CD4-positive, alpha-beta T cell treated with Interleukin-15 for 1 hour (primary cell): ENCODE measurements around the gene UBE2V1.

Source experiments
- DNase-seq: peaks from one replicate; pipeline ENCODE4 v3.0.0-alpha.2; 2020

The UBE2V1 gene

DNA sequence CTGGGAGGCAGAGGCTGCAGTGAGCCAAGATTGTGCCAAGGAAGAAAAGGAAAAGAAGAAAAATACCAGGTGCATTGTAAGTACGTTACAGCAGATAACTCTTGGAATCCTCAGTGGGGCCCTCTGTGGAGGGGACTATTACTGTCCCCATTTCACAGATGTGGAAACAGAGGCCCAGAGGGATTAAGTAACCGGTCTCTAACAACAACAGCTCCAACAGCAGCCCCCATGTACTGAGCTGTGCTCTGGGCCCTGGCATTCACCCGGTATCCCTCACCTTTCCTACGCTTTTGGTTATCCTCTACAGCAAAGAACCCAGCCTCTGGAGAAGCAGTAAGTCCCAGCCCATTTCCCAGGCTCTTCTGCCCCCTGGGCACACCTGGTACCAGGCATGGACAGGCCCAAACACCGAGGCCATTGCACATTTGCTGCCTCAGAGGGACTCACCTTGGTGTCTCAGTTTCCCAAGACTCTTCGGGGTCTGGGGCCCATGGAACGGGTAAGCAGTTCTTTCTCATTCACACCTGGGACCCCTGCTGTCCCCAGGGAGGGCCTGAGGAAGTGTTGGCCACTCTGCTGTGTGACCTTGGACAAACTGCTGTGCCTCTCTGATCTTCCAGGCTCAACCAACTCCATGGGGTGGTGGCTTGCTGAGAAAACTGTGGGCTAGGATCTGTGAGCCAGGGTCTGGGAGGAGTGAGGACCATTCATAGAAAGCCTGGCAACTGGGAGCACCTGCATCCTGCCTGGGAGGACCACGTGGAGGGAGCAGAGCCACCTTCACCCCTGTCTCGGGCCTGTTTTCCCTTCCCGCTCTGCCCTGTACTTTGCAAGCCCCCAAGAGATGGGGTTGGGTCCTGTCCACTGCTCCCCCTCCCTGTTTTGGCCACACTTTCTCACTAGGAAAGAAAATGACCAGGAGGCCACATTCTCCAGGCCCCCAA, 70.3 kb downstream of the UBE2V1 start:
- no peak for DNase-seq

DNA sequence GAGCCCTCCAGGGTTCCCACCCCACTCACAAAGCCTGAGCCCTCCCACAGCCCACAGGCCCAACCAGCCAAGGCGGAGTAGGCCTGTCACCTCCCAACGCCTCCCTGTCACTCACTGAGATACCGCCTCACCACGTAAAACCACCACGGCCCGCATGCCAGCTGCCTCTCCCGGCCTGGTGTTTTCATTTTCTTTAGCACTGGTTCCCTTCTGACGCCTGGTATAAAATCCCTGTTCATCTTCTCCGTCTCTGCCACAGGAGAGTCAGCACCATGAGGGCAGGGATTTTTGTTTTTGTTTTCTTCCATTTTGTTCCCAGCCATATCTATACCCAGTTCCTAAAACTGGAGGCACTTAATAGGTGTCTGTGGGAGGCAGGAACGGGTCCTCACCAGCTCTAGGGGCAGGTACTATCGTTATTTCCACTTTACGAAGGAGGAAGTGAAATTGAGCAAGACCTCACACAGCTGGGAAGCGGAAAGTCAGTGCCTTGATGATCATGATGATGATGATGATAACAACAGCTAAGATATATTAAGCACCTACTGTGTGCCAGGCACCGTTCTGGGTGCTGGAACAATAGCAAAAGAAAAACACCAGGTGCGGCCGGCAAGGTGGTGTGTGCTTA, 71.6 kb downstream of the UBE2V1 start:
- DNase-seq = peak; percentile 46

DNA sequence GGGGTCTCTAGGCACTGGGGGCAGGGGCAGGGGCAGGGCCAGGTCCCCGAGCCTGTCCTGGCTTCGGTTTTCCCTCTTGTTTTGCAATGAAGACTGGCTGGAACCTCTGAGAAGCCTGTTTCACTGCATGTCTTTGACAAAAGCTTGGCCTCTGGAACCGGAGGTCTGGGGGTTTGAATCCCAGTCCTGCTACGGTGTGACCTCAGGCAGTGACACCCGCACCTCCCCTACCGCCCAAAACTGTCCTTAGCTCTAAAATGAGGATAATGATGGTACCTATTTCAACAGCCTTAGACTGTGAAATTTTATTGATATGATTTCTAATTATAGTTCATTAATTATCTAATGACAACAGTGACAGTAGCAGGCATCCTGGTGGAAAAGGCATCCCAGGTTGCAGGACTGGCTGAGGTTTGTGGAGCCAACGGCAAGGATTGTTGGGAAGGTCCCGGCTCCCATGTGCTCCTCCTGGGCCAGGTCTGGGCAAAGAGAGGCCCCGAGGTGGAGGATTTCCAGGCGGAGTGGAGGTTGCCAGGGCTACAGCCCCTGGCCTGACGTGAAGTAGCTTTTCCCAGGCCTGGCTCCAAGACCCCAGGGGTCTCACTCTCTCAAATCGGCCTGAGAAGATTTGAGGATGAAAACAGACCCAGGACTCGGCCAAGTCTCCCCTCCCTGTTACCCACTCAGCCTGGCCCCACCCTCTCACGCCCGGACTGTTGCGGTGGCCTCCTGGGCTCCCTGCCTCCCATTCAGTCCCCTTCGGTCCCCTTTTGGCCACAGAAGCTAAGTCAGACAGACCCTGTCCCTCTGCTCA, 72.3 kb downstream of the UBE2V1 start:
- DNase-seq = no peak

DNA sequence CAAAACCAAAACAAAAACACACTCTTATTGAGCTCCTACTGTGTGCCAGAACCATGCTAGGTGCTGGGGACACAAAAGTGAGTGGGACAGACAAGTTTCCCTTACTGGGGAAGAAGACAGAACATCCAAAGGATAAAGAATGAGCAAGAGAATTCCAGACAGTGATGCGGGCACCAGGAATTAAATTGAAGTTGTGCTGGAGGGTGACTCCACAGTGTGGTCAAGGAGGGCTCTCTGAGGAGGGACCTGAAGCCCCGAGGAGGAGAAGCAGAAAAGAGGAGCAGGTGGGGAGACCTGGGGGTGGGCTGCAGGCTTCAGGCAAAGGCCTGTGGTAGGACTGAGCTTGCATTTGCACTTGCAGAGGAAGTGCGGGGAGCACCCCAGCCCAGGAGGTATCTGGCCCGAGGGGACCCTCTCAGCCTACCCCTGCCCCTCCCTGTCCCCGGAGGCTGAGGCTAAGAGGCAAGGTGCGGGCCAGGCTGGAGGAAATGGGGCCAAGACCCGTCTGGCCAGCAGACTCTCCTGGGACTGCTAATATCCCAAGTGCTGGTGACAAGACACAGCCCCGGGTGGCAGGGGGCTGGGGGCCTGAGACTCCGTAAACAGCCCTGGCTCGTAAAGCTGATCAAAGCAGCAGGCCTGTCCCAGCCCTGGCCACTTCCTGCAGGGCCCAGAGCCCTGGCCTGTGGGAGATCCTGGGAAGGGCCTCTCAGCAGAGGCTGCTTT, 73.1 kb downstream of the UBE2V1 start:
- DNase-seq = no peak

DNA sequence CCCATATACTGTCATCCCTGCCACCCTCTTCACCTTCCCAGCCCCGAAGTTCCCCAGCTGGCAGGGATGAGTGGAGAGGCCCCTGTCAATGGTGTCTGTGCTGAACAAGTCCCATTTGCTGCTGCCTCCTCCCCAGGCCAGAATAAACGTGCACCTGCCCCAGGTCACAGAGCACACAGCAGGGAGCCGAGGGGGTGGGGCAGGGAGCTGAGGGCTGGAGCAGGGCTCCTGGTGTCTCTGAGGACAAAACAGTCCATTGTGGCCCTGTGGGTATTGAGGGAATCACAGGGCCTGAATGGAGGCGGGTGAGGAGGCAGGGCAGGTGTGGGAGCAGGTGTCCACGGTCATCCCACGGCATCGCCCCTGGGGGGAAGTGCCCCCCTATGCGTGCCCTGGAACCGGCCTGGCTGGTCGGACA, 74.4 kb downstream of the UBE2V1 start:
- no peak for DNase-seq

DNA sequence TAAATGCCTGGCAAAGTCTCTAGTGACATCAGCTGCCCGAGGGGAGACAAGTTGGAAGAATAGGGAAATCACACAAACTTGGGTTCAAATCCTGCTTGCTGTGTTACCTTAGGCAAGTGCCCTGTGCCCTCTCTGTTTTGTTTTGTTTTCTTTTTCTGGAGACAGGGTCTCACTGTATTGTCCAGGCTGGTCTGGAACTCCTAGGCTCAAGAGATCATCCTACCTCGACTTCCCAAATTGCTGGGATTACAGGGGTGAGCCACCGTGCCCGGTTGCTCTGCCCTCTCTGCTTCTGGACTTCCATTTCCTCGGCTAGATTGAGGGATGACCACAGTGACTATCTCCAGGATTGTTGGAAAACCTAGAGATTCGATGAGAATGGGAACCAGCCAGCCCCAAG, 74.8 kb downstream of the UBE2V1 start:
- no peak for DNase-seq

DNA sequence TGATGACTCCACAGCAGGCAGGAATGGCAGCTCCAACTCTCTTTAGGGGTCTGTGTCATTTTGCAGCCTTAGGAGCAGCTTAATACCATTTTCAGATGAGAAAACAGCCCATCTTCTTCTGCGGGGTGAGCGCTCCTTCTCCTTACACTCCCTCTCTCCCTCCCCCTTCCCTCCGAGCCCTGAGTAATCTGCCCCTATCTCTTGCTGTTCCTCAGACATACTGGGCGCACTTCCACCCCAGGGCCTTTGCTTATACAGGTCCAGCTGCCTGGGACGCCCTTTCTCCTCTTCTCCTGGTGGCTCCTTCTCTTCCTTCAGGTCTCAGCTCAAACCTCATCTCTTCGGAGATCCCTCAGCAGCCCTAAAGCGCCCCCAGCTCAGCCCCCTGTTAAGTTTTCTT, 75.4 kb downstream of the UBE2V1 start:
- no peak for DNase-seq

DNA sequence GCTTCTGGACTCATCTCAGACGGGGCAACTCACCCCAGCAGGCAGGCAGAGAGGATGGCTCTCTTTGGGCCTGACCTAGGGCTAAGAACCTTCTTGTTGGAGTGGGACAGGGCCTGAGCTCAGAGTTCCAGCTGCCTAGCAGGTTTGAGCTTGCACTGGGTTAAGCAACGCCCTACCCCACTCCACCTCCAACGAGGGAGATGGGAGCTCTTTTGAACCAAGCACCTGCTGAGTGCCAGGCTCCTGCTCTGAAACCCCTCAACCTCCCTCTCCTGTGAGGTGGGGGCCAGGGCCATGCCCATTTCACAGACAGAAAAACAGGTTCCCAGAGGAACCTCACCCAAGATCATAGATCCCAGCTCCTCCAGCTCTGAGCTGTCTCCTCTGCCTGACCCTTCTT, 75.8 kb downstream of the UBE2V1 start:
- DNase-seq = no peak

DNA sequence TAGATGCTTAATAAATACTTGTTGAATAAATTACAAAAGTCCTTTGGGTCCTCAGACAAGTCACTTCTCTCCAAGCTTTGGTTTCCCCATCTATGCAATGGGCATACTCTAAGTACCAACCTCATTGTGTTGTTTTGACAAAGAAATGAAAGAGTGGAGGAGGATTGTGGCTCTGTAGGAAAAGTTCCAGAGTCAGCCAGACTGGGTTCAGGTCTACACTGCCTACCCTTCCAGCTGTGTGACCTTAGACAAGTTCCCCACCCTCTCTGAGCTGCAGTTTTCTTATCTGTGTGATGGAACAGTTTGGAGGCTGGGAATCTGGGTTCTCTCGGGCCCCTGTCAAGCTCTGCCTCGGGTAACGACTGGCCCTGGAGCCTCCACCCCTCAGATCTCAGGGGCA, 76.2 kb downstream of the UBE2V1 start:
- no peak for DNase-seq

DNA sequence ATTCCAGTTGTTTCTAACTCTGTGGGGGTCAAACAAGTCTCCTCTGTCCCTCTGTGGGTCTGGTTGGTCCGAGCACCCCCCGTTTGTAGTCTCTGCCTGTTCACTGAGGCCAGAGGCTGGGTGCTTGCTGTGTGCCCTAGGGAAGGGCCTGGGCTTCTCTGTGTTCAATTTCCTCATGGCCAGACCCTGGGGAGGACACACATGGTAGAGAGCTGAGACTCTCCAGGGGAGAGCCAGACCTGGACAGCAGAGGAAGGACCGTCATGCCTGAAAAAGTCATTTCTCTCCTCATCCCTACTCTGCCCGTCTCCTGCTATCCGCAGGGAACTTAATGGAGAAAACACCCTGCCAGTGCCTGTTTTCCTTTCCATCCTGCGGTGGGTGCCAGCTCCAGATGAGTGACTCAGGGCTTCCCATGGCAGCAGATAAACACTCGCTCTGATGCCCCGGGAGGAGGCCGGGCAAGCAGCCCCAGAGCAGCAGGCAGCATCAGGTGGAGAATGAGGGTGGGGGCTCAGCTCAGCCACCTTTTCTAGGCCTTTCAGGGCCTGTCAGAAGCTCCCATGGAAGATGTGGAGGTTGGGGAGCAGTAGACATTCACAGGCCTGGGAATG, 78.3 kb downstream of the UBE2V1 start:
- no peak for DNase-seq

DNA sequence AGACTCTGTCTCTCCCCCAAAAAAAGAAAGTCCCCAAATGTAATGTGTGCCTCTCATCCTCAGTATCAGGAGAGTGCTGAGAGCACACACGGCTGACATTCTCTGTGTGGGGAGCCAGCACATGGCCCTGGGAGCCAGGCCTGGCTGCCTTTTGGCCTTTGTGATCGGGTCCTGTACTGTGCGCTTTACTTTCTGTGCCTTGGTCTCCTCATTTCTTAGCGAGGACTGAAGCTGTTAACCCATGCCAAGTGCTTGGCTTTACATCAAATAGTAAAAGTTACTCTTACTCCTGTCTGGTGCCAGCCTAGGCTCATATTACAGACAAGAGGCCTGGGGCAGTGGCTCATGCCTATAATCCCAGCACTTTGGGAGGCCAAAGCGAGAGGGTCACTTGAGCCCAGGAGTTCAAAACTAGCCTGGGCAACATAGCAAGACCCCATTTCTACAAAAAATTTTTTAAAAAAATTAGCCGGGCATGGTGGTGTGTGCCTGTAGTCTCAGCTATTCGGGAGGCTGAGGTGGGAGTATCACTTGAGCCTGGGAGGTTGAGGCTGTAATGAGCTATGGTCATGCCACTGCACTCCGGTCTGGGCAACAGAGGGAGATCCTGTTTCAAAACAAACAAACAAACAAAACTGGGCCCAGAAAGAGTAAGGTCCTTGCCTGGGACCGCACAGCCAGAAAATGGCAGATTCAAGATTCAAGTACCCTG, 79.8 kb downstream of the UBE2V1 start:
- no peak for DNase-seq
